GM19240 (cell line): ENCODE measurements around the gene MARCHF9.
"Not testable (repeated sequence)": the region's sequence is repeated elsewhere in the genome, so short reads cannot be mapped to it uniquely, and the experiment has no call there.

Experiments
- DNase-seq: peaks from one replicate; pipeline ENCODE4 v3.0.0; 2011; ENCODE audit warnings: low spot score; ENCODE audit not compliant: insufficient read length

The MARCHF9 gene

DNA sequence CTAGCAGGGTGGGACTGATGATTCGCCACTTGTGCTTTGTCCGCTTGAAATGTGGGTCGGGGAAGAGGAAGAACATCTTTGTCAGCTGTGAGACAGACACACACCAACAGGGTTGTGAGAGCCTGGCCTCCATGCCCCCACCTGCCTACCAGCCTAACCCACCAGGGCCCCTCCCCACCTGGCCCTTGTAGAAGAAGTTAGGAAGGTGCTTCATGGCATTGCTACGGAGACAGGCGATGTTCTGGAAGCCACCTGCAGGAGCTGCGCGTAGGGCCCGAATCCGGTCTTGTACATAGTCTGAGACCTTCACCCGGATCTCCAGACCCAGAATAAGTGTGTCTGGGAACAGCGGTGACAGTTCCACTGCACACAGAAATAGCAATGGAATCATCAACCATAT, 14.7 kb downstream of the MARCHF9 start:
- no peak for DNase-seq

DNA sequence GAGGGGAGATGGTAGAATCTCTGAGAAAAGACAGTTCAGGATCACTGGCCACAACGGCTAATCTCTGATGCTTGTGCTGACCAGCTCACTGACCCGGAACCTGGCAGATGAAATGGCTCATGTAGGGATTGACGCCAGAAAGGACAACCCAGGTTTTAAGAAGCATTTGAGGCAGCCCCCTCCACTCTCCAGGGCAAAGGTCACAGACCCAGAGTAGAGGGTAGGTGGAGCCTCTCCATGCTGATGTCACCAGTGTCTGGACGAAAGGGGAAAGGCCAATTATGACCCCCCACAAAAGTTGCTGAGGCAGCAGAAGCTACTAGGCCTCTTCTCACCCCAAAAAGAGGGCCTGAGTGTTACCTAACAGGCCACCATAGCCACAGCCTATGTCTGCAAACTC, 15.8 kb downstream of the MARCHF9 start:
- DNase-seq: no peak

- DNase-seq: peak; percentile 83
These were observed 16.5 kb downstream of the MARCHF9 start for GRCh38 chr12:57771236-57771872.

DNA sequence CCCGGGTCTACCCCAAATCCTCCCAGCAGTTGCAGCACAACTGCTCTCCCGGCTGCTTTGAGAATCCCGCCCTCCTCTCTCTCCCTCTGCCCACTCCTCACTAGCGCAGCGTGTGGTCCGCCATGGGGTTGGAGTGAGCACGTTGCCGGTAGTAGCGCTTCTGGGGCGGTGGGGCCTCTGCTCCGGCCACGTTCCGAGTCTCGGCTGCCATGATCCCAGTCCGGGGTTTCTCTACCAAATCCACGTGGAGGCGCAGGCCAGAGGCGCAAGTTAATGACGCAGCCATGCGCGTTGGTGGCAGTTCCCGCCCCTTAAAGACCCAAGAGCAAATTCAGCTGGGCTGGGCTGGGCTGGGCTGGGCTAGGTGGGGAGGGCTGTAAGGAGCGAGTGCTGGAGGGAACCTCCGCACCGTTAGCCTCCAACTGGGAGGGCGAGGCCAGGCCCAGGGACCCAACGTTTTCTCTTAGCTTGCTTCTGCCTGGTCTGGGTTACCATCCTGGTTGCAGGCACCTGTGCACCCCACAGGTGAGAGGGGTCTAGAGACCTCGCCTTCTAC, 17.0 kb downstream of the MARCHF9 start, which contains the start of gene METTL1:
Gene METTL1, minus strand, starts transcription at position 233 of the 556 bp plus-strand sequence. Its CDS starts 22 bp downstream, at position 211.
- peak; percentile 90 for DNase-seq

DNA sequence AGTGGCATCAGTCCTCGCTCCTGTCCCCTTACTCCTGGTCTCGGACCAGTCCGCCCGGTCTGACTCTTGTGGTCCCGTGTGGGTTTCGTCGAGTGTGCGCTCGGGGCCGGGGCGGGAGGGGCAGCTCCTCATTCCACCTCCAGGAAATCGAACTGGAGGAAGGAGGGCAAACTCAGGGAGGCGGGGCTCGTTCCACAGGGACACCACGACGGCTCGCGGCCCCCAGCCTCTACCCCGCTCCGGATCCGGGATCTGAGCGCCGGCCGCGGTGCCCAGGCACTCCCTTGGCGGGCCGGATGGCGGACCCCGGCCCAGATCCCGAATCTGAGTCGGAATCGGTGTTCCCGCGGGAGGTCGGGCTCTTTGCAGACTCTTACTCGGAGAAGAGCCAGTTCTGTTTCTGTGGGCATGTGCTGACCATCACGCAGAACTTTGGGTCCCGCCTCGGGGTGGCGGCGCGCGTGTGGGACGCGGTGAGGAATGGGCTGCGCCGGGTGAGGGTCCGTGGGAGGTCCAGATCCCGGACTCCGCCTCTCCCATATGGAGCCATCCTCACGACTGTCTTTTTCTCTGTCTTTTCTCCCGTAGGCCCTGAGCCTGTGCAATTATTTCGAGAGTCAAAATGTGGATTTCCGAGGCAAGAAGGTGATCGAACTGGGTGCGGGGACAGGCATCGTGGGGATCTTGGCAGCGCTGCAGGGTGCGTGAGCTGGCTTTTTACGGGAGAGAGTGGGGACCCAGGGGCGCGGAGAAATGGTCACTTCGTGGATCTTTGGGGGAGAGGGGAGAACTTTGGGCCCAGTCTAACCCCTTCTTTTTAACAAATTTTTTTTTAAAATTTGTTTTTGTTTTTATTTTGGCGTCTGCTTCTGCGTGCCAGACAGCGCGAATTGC, 17.8 kb downstream of the MARCHF9 start, which contains the start of gene EEF1AKMT3:
Gene EEF1AKMT3, plus strand, starts transcription at position 186 of the 894 bp plus-strand sequence. Its CDS starts 111 bp downstream, at position 297.
- no peak for DNase-seq

- not testable (repeated sequence) for DNase-seq
These were observed 19.7 kb downstream of the MARCHF9 start for GRCh38 chr12:57774634-57775033.

- DNase-seq: no peak
These were observed 20.1 kb downstream of the MARCHF9 start for GRCh38 chr12:57775044-57775443.

DNA sequence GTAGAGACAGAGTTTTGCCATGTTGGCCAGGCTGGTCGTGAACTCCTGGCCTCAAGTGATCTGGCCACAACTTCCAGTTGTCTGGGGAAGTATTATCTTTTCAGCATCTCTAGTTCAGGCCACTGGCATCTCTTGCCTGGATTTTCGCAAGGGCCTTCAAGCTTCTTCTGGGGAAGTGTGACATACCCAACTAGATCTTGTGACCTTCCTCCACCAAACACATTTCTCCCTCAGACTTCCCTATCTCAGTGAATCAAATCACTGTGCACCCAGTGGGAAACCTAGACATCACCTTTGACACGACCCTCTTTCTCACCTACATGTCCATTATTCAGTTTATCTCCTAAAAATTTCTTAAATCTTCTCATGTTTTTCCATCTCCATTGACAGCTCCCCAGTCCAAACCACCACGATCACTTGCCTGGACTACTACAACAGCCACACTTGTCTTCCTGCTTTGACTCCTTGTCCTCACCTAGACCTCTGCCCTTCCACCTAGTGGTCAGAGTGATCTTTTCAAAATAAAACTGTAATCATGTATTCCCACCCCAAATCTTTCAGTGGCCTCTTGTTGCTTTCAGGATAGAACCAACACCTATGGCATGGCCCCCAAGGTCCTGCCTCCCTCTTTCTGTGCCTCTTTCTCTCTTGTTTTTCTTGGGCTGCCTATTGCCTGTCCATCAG, 20.8 kb downstream of the MARCHF9 start:
- no peak for DNase-seq

DNA sequence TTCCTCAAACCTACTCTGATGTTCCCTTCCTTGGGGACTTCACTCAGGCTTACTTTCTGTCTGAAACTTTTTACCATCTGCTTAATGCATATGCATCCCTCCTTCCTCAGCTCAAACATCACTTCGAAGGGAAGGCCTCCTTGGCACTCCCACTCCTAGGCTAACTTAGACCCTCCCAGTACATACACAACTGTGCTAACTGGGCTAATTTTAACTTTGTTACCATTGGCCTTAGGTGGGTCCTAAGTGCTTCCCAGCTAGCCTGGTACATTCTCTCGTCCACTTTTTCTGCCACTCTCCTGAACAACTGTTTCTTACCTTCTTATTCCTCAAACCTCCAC, 21.3 kb downstream of the MARCHF9 start:
- no peak for DNase-seq

DNA sequence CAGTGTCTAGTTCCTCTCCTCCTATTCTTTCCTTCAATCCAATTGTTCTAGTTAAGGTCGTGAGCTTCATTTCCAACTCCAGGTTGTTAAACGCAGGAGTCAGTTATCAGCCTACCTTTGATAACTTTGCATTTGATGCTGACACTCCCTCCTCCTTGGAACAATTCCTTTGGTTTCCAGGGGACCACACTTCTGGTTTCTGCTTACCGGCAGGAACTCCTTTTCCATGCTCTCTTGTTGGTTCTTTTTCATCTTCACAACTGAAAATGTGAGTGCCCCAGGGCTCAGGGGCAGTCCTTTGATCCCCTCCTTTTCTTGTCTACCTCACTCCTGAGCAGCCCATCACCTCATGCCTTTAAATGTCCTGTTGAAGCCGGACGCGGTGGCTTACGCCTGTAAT, 22.5 kb downstream of the MARCHF9 start:
- no peak for DNase-seq

GRCh38 chr12:57777911-57778310, 23.0 kb downstream of the MARCHF9 start:
- DNase-seq: no peak

DNA sequence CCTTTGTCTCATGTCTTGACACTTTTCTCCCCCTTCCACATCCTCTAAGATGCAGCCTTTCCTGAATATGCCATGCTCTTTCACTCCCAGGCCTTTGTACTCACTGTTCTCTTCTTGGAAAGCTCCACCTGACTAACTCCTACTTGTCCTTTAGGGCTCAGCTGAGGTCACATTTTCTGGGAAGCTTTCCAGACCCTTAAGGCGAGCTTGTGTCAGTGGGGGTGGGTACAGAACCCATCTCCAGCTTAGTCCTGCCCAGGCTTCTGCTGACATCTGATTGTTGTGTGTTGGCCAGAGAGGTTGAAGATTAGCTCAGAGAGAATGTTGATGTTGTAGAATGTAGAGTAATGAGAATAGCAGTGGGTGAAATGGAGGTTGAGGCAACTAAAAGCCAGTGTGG, 24.8 kb downstream of the MARCHF9 start:
- DNase-seq: no peak

GRCh38 chr12:57780284-57780897, 25.5 kb downstream of the MARCHF9 start:
- no peak for DNase-seq

GRCh38 chr12:57781244-57781643, 26.3 kb downstream of the MARCHF9 start:
- no peak for DNase-seq

DNA sequence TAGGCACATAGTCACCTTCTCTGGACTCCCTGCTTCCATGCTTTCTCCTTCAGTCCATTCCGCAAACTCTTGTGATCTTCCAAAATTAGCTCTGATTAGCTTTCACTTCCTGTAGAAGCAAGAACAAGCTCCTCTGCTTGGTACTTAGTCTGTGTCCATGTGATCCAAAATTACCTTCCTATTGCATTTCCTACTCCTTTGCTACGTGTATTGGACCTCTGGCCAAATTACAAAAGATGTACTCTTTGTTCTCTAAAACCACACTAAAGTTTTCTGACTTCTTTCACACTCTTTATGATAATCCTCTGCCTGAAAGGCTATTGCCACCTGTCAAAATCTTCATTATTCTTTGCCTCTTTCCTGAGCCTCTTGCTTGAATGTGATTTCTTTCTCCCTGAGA, 26.9 kb downstream of the MARCHF9 start:
- DNase-seq: no peak

DNA sequence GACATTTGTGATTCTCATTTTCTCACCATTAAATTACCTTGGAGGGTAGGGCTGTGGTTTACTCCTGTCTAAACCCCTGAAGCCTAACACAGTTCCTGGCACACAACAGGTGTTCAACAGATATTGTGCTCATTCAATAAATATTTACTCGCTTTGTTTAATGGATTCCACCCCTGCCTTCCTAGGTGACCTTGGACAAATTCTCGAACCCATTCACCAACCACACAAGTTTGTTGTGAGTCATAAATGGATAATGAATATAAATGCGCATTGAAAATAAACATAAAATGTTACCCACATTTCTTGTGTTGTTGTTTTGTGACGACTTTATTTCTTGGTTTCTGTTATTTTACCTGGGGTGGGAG, 27.3 kb downstream of the MARCHF9 start:
- DNase-seq: no peak

GRCh38 chr12:57782608-57783465, 27.9 kb downstream of the MARCHF9 start, which contains the start of gene TSFM:
Gene TSFM, plus strand, starts transcription at chr12:57782787. Its CDS starts 15 bp downstream, at chr12:57782802.
- peak; percentile 50 for DNase-seq

DNA sequence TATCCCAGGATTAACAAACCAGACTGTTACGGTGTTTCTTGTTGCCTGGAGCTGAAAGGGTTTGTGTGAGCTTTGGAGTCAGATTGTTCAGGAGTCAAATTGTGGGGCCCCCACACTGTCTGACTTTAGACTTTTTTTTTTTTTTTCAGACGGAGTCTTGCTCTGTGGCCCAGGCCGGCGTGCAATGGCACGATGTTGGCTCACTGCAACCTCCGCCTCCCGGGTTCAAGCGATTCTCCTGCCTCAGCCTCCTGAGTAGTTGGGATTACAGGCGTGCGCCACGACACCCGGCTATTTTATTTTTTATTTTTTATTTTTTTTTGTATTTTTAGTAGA, 28.5 kb downstream of the MARCHF9 start:
- DNase-seq: no peak

DNA sequence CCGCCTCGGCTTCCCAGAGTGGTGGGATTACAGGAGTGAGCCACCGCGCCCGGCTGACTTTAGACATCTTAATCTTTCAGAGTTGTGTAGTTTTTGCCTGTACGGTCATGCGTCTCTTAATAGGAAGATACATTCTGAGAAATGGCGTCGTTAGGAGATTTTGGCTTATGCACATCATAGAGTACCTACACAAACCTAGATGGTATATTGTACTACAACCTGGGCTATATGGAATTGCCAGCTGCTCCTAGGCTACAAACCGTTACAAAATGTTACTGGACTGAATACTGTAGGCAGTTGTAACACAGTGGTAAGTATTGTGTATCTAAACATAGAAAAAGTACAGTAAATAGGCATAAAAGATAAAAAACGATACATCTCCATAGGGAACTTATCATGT, 29.0 kb downstream of the MARCHF9 start:
- no peak for DNase-seq

GRCh38 chr12:57793920-57794319, 39.0 kb downstream of the MARCHF9 start:
- no peak for DNase-seq
